Astrocyte (in vitro differentiated cells and primary cell): Measurements from ENCODE around the gene DLGAP5.

Experiments
- EZH2 ChIP-seq: IDR thresholded peaks from 2 replicates; pipeline ENCODE4 v1.6.1; 2012; ENCODE audit warnings: mild to moderate bottlenecking, low read length, inconsistent platforms; ENCODE audit not compliant: insufficient read depth
- TF ChIP-seq, protein P1 (sequence below): IDR thresholded peaks from 2 replicates; pipeline ENCODE4 v1.5.1; 2011; ENCODE audit warnings: low read depth, mild to moderate bottlenecking, inconsistent platforms, low read length, moderate library complexity; ENCODE audit not compliant: insufficient read depth

GRCh38 chr14:55190906-55191202 is 531 bp downstream of the DLGAP5 start:
- TF ChIP-seq, protein P1, sequence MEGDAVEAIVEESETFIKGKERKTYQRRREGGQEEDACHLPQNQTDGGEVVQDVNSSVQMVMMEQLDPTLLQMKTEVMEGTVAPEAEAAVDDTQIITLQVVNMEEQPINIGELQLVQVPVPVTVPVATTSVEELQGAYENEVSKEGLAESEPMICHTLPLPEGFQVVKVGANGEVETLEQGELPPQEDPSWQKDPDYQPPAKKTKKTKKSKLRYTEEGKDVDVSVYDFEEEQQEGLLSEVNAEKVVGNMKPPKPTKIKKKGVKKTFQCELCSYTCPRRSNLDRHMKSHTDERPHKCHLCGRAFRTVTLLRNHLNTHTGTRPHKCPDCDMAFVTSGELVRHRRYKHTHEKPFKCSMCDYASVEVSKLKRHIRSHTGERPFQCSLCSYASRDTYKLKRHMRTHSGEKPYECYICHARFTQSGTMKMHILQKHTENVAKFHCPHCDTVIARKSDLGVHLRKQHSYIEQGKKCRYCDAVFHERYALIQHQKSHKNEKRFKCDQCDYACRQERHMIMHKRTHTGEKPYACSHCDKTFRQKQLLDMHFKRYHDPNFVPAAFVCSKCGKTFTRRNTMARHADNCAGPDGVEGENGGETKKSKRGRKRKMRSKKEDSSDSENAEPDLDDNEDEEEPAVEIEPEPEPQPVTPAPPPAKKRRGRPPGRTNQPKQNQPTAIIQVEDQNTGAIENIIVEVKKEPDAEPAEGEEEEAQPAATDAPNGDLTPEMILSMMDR, result no peak
- no peak for TF ChIP-seq EZH2
